Measurements from ENCODE around the gene ZNF618.

GRCh38 chr9:113895526-113895925, 19.4 kb downstream of the ZNF618 start:
- TF ChIP-seq EZH2phosphoT487 (IDR thresholded peaks at IDR 0.05; ENCODE audit: borderline replicate concordance, low read depth, low read length), result no peak
- no peak for TF ChIP-seq CTCF (conservative IDR thresholded peaks at IDR 0.05; ENCODE audit: low read length)
